KOPT-K1 (cell line): ENCODE results near the gene NUP160.
"Not testable (repeated sequence)": the region's sequence is repeated elsewhere in the genome, so short reads cannot be mapped to it uniquely, and the experiment has no call there.

ENCODE experiments used
- H3K27ac ChIP-seq: fragments of 200-600 bp; sonication (generic); 2 replicates; pipeline ENCODE4 v1.5.1; 2016; ENCODE audit warnings: antibody characterized with exemption, mild to moderate bottlenecking, low read depth, low read length; ENCODE audit not compliant: poor library complexity, severe bottlenecking
- H3K36me3 ChIP-seq: fragments of 200-600 bp; sonication (generic); 2 replicates; pipeline ENCODE4 v1.5.1; 2017; ENCODE audit warnings: antibody characterized with exemption, mild to moderate bottlenecking, low read length, moderate library complexity; ENCODE audit not compliant: insufficient read depth
- H3K9me3 ChIP-seq: fragments of 200-600 bp; sonication (generic); 2 replicates; pipeline ENCODE4 v1.5.1; 2017; ENCODE audit warnings: antibody characterized with exemption, low read length, mild to moderate bottlenecking; ENCODE audit not compliant: insufficient read depth, poor library complexity, severe bottlenecking

The NUP160 gene

GRCh38 chr11:47847892-47848699 lies at the start of gene NUP160:
NUP160 (minus strand) TSS chr11:47848350; CDS start chr11:47848318, 32 bp downstream.
- Histone ChIP-seq H3K27ac (peak within 1 kb of the TSS; percentile 92), H3K36me3 (peaks cover 40% of the 10 kb centered on the region)

DNA sequence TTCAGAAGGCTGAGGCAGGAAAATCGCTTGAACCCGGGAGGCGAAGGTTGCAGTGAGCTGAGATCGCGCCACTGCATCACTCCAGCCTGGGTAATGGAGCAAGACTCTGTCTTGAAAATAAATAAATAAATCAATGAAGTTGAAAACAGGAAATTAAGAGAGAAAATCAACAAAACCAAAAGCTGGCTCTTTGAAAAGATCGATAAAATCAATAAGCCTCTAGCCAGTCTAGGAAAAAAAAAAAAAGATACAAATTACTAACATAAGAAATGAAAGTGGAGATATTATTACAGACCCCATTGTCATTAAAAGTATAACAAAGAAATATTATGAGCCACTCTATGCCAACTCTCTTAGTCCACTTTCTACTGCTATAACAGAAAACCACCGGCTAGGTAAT lies 48.0 kb upstream of the NUP160 start:
- Histone ChIP-seq H3K27ac (no peak overlapping the region), H3K36me3 (no peaks in the 10 kb centered on the region), H3K9me3 (no peaks in the 10 kb centered on the region)

More at GRCh38 chr11:47847892-47848699, at the start of gene NUP160:
- H3K9me3 ChIP-seq: no peaks in the 10 kb centered on the region

DNA sequence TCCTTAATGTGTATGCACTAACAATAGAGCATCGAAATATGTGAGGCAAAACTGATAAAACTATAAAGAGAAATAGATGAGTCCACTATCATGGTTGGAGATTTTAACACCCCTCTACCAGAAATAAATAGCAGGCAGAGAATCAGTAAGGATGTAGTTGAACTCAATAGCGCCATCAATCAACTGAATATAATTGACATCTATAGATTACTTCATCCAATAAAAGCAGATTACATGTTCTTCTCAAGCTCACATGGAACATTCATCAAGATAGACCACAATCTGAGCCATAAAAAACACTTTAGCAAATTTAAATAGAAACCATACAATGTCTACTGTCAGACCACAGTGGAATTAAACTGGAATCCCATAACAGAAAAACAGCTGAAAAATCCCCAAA lies 46.9 kb upstream of the NUP160 start:
- H3K27ac ChIP-seq: no peak overlapping the region
- H3K36me3 ChIP-seq: no peaks in the 10 kb centered on the region
- H3K9me3 ChIP-seq: no peaks in the 10 kb centered on the region

GRCh38 chr11:47892546-47893276 lies 44.6 kb upstream of the NUP160 start:
- H3K27ac ChIP-seq, H3K9me3 ChIP-seq, H3K36me3 ChIP-seq: not testable (repeated sequence)

DNA sequence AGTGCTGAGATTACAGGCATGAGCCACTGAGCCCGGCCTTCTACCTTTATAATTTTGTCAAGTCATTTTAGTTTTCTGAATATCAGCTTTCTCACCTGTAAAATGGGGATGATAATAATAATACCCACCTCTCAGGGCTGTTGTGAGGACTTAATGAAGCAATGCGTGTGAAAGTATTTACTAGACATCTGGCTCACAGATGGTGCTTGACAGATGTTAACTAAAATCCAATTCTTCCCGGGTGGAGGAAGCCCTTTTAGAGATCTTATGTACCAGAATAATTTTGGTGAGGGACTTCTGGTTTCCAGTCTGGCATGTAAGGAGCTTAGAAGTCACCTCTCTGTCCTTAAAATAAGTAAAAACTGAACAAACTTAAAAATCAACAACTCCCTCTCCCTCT lies 43.7 kb upstream of the NUP160 start:
- no peaks in the 10 kb centered on the region for H3K9me3 ChIP-seq
- H3K27ac ChIP-seq: no peak overlapping the region
- H3K36me3 ChIP-seq: no peaks in the 10 kb centered on the region

- Histone ChIP-seq H3K36me3 (no peaks in the 10 kb centered on the region), H3K27ac (peak overlapping the region; percentile 52), H3K9me3 (no peaks in the 10 kb centered on the region)
Observed at GRCh38 chr11:47889714-47890441, 41.7 kb upstream of the NUP160 start.

- no peak overlapping the region for H3K27ac ChIP-seq
- no peaks in the 10 kb centered on the region for H3K9me3 ChIP-seq
- H3K36me3 ChIP-seq: no peaks in the 10 kb centered on the region
Observed at GRCh38 chr11:47887910-47888569, 39.9 kb upstream of the NUP160 start.

DNA sequence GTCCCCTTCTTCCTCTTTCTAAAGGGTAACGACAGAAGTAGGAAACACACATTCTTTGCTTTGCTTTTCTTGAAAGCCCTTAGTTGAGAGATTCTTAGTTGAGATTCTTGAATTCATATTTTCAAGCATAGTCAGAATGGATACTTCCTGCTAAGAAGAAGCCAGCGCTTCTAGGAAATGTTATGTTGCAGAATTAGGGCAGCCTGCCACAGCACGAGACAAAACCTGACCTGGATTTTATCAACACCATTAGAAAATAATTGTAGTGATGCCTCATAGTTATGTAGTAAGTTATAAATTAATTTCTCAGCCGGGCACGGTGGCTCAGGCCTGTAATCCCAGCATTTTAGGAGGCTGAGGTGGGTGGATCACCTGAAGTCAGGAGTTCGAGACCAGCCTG lies 37.9 kb upstream of the NUP160 start:
- H3K27ac ChIP-seq: peak overlapping the region; percentile 65
- no peaks in the 10 kb centered on the region for H3K36me3 ChIP-seq
- H3K9me3 ChIP-seq: no peaks in the 10 kb centered on the region

GRCh38 chr11:47882437-47882836 lies 34.3 kb upstream of the NUP160 start:
- not testable (repeated sequence) for H3K36me3 ChIP-seq, H3K27ac ChIP-seq, H3K9me3 ChIP-seq

GRCh38 chr11:47881145-47881544 lies 33.0 kb upstream of the NUP160 start:
- Histone ChIP-seq H3K9me3 (peaks cover 9% of the 10 kb centered on the region), H3K36me3 (no peaks in the 10 kb centered on the region), H3K27ac (no peak overlapping the region)

- Histone ChIP-seq H3K9me3 (peaks cover 26% of the 10 kb centered on the region), H3K27ac (no peak overlapping the region), H3K36me3 (no peaks in the 10 kb centered on the region)
Observed at GRCh38 chr11:47879259-47880158, 31.4 kb upstream of the NUP160 start.

DNA sequence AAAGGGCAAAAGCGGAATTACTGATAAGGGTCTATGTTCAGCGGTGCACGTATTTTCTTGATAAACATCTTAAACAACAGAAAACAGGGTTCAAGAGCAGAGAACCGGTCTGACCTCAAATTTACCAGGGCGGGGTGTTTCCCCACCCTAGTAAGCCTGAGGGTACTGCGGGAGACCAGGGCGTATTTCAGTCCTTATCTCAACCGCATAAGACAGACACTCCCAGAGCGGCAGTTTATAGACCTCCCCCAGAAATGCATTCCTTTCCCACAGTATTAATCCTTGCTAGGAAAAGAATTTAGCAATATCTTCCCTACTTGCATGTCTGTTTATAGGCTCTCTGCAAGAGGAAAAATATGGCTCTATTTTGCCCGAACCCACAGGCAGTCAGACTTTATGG lies 27.7 kb upstream of the NUP160 start:
- H3K27ac ChIP-seq: not testable (repeated sequence)
- peaks cover 26% of the 10 kb centered on the region for H3K9me3 ChIP-seq

DNA sequence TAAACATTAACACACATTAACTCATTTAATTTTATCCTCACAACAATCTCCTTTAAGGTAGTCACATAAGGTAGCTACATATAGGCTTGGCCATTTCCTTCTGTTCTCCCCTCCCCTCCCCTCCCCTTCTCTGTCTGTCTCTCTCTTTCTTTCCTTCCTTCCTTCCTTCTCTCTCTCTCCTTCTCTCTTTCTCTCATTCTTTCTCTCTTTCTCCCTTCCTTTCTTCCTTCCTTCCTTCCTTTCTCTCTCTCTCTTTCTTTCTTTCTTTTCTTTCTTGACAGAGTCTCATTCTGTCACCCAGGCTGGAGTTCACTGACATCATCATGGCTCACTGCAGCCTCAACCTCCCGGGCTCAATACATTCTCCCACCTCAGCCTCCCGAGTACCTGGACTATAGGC lies 22.3 kb upstream of the NUP160 start:
- Histone ChIP-seq H3K27ac (no peak overlapping the region), H3K9me3 (peaks cover 9% of the 10 kb centered on the region), H3K36me3 (no peaks in the 10 kb centered on the region)

More for the DNA sequence above, 27.7 kb upstream of the NUP160 start:
- H3K36me3 ChIP-seq: not testable (repeated sequence)
